Measurements from ENCODE around the gene ZSCAN2.

DNA sequence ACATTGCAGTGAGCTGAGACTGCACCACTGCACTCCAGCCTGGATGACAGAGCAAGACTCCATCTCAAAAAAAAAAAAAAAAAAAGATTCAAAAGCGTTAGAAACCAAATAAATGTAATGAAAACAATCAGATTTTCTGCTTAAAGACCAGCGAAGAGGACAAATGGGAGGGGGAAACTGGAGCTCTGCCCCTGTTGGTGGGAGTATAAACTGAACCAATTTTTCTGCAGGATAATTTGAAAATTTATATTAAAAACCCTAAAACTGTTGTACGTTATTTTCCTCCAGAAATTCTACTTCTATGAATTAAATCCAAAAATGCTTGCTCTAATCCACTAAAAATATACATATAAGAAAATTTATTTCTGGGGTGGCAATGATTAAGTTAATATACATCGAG lies 25.3 kb upstream of the ZSCAN2 start:
- TF ChIP-seq, protein P1, sequence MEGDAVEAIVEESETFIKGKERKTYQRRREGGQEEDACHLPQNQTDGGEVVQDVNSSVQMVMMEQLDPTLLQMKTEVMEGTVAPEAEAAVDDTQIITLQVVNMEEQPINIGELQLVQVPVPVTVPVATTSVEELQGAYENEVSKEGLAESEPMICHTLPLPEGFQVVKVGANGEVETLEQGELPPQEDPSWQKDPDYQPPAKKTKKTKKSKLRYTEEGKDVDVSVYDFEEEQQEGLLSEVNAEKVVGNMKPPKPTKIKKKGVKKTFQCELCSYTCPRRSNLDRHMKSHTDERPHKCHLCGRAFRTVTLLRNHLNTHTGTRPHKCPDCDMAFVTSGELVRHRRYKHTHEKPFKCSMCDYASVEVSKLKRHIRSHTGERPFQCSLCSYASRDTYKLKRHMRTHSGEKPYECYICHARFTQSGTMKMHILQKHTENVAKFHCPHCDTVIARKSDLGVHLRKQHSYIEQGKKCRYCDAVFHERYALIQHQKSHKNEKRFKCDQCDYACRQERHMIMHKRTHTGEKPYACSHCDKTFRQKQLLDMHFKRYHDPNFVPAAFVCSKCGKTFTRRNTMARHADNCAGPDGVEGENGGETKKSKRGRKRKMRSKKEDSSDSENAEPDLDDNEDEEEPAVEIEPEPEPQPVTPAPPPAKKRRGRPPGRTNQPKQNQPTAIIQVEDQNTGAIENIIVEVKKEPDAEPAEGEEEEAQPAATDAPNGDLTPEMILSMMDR (IDR thresholded peaks at IDR 0.05) = no peak
- no peak for TF ChIP-seq POLR2AphosphoS5 (IDR thresholded peaks at IDR 0.05)
- TF ChIP-seq POLR2A (IDR thresholded peaks at IDR 0.05) = no peak

Measured in prostate gland (tissue), 2 donors.